SIG-M5 (cell line): ENCODE data around the gene ZNF486.
"Not testable (repeated sequence)": the region's sequence is repeated elsewhere in the genome, so short reads cannot be mapped to it uniquely, and the experiment has no call there.

ENCODE experiments used
- DNase-seq: peaks from one replicate; lab custom pipeline; 2025; lab: John Stamatoyannopoulos, UW

Gene ZNF486

GRCh38 chr19:20233105-20233504 is 66.1 kb downstream of the ZNF486 start:
- no peak for DNase-seq

DNA sequence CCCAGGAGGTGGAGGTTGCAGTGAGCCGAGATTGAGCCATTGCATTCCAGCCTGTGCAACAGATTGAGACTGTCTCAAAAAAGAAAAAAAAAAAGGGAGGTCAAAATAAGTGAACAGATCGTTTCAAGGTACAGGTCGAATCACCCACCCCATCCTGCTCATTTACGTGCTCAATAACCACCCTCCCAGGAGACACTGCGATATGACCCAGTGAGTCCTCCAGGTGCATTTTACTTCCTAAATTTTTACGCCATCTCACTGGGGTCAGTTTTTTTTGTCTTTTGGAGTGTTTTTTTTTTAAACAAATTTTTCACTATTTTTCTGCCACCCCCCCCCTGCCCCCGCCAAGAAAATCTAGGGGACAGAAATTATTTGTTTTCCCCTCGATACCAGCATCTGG is 68.1 kb downstream of the ZNF486 start:
- no peak for DNase-seq

- no peak for DNase-seq
Measured at GRCh38 chr19:20237773-20238623, 71.0 kb downstream of the ZNF486 start.

- DNase-seq = no peak
Measured at GRCh38 chr19:20243629-20244028, 76.6 kb downstream of the ZNF486 start.

DNA sequence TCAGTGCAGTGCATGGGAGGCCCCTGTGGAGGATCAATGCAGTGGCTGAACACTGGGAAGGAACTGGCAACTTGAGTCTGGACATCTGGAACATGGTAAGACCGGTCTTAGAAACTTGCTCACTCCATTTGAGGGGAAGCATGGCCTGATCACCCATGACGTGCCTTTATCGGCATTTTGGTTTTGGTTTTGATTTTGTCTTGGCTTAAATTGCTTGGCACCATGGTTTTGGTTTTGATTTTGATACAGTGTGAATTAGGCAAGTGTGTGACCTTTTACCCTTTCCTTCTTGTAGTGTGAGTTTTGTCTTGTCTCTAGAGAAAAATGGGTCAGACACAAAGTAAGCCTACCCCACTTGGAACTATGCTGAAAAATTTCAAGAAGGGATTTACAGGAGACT is 77.3 kb downstream of the ZNF486 start:
- DNase-seq = no peak

DNA sequence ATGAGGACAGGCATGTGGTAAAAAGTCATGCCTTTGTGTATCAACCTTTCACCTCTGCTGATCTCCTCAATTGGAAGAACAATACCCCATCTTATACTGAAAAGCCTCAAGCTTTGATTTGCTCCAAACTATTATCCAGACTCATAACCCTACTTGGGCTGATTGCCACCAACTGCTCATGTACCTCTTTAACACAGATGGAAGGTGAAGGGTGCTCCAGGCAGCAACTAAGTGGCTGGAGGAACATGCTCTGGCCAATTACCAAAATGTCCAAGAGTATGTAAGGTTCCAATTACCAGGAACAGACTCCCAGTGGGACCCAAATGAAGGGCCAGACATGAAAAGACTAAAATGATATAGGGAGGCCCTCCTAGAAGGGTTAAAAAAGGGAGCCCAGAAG is 78.3 kb downstream of the ZNF486 start:
- DNase-seq = no peak

DNA sequence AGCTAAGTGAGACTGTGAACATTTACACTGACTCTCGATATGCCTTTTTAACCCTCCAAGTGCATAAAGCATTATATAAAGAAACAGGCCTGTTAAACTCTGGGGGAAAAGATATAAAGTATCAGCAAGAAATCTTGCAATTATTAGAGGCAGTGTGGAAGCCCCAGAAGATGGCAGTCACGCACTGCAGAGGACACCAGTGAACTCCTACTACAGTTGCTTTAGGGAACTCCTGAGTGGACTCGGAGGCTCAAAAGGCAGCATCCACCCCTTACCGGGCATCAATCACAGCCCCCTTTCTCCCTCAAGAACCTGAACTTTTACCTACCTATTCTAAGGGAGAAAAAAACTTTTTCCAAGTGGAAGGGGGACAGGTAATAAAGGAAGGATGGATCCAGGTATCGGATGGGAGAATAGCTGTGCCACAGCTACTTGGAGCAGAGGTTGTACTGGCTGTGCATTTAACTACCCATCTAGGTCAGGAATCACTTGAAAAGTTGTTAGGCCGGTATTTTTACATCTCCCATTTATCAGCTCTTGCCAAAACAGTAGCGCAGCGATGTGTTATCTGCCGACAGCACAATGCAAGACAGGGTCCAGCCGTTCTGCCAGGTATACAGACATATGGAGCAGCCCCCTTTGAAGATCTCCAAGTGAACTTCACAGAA is 80.1 kb downstream of the ZNF486 start:
- DNase-seq = no peak

- DNase-seq = not testable (repeated sequence)
Measured at GRCh38 chr19:20248258-20248657, 81.2 kb downstream of the ZNF486 start.
